ENCODE data around the gene RIMBP2.

Gene RIMBP2

DNA sequence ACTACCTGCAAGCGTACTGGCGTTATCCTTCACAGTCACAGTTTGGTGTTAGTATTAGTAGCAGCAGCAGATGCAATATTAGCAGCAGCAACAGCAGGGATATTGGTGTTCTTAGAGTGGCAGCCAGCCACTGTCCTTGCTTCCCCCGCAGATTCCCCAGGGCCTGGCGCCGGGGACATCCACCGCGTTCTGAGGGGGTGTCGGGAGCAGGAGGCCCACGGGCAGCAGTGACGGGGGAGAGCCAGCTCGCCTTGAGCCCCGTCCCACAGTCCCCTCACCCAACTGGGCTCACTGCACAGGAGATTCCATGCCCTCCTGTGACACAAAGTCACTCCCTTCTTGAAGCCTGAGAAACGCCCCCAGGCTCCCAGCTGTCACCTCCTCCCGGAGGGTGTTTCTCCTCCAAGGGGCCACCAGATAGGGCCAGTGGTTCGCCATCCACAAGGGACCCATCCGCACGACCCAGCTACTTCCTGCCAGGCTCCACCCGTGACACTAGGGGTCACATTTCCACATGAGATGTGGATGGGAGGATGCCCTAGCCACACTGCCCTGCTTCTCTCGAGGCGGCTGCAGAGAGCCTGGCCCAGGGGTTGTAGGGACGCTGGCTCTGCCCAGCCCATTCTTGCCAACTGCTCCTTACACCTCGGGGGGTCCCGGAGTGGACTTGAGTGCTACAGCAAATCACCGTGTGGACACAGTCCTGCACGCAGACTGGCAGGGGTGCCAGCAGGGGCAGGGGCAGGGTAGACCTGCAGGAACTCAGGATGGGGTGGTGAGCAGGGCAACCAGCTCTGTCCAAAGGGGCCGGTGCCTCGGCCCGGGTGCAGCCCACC, 255.3 kb downstream of the RIMBP2 start:
- H3K4me3 ChIP-seq (replicated peaks; ENCODE audit: insufficient read depth, low read length) = no peak overlapping the region
- DNase-seq (ENCODE audit: low read depth in 1 of 2, low spot score in 1 of 2) = no peak
- H3K27ac ChIP-seq (replicated peaks) = no peak overlapping the region
- H3K27me3 ChIP-seq (ENCODE audit: insufficient read depth, poor library complexity, severe bottlenecking) = no peaks in the 10 kb centered on the region
- no peak for TF ChIP-seq SPI1 (IDR thresholded peaks at IDR 0.05; ENCODE audit: borderline replicate concordance, low read depth)
- TF ChIP-seq GABPA (IDR thresholded peaks at IDR 0.05; ENCODE audit: low read depth) = no peak
- TF ChIP-seq POLR2AphosphoS5 (IDR thresholded peaks at IDR 0.05; ENCODE audit: low read depth) = no peak
- TF ChIP-seq, protein P1, sequence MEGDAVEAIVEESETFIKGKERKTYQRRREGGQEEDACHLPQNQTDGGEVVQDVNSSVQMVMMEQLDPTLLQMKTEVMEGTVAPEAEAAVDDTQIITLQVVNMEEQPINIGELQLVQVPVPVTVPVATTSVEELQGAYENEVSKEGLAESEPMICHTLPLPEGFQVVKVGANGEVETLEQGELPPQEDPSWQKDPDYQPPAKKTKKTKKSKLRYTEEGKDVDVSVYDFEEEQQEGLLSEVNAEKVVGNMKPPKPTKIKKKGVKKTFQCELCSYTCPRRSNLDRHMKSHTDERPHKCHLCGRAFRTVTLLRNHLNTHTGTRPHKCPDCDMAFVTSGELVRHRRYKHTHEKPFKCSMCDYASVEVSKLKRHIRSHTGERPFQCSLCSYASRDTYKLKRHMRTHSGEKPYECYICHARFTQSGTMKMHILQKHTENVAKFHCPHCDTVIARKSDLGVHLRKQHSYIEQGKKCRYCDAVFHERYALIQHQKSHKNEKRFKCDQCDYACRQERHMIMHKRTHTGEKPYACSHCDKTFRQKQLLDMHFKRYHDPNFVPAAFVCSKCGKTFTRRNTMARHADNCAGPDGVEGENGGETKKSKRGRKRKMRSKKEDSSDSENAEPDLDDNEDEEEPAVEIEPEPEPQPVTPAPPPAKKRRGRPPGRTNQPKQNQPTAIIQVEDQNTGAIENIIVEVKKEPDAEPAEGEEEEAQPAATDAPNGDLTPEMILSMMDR (IDR thresholded peaks at IDR 0.05; ENCODE audit: insufficient read depth, low read length) = no peak

DNA sequence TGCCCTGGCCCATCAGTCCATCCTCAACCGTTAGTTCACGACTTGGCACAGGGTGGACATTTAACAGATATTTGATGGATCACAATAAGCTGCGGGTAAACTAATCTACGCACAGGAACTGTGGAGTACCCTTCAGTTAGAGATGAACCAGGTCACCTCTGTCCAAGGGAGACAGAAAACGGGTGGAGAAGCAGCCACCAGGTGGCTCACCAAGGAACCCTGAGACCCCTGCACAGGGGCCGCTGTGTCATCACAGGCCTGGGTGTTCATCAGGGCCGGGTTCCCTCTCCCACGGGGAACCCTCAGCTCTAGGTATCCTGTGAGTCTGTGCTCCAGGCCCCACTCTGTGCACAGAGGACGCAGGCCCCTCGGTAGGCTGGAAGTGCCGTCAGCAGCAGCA, 256.2 kb downstream of the RIMBP2 start:
- DNase-seq (ENCODE audit: low read depth in 1 of 2, low spot score in 1 of 2) = no peak
- H3K27me3 ChIP-seq (ENCODE audit: insufficient read depth, poor library complexity, severe bottlenecking) = no peaks in the 10 kb centered on the region
- no peak for TF ChIP-seq POLR2AphosphoS5 (IDR thresholded peaks at IDR 0.05; ENCODE audit: low read depth)
- TF ChIP-seq, protein P1 (IDR thresholded peaks at IDR 0.05; ENCODE audit: insufficient read depth, low read length) = no peak
- TF ChIP-seq, protein P2, sequence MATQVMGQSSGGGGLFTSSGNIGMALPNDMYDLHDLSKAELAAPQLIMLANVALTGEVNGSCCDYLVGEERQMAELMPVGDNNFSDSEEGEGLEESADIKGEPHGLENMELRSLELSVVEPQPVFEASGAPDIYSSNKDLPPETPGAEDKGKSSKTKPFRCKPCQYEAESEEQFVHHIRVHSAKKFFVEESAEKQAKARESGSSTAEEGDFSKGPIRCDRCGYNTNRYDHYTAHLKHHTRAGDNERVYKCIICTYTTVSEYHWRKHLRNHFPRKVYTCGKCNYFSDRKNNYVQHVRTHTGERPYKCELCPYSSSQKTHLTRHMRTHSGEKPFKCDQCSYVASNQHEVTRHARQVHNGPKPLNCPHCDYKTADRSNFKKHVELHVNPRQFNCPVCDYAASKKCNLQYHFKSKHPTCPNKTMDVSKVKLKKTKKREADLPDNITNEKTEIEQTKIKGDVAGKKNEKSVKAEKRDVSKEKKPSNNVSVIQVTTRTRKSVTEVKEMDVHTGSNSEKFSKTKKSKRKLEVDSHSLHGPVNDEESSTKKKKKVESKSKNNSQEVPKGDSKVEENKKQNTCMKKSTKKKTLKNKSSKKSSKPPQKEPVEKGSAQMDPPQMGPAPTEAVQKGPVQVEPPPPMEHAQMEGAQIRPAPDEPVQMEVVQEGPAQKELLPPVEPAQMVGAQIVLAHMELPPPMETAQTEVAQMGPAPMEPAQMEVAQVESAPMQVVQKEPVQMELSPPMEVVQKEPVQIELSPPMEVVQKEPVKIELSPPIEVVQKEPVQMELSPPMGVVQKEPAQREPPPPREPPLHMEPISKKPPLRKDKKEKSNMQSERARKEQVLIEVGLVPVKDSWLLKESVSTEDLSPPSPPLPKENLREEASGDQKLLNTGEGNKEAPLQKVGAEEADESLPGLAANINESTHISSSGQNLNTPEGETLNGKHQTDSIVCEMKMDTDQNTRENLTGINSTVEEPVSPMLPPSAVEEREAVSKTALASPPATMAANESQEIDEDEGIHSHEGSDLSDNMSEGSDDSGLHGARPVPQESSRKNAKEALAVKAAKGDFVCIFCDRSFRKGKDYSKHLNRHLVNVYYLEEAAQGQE (IDR thresholded peaks at IDR 0.05; ENCODE audit: insufficient replicate concordance, low read depth) = no peak
- no peak for TF ChIP-seq SPI1 (IDR thresholded peaks at IDR 0.05; ENCODE audit: borderline replicate concordance, low read depth)
- no peak for TF ChIP-seq GABPA (IDR thresholded peaks at IDR 0.05; ENCODE audit: low read depth)
- H3K4me3 ChIP-seq (replicated peaks; ENCODE audit: insufficient read depth, low read length) = no peak overlapping the region
- H3K27ac ChIP-seq (replicated peaks) = no peak overlapping the region

DNA sequence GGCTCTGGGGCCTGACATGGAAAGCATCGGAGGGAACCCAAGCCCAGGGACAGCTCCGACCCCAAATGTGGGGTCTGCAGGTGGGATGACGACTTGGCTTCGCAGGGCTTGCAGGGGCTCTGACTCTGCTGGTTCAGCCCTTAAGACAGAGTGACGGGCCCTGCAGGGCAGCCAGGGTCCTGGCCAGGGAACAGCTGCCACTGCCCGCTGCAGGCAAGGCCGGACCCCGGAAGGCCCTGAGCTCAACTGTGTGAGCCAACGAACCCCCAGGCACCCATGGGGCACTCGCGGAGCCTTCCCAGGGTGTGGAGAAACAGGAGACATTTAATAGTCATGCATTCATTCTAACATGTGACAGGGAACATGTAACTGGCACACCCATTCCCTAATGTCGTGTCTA, 257.8 kb downstream of the RIMBP2 start:
- no peaks in the 10 kb centered on the region for H3K27me3 ChIP-seq (ENCODE audit: insufficient read depth, poor library complexity, severe bottlenecking)
- TF ChIP-seq, protein P1 (IDR thresholded peaks at IDR 0.05; ENCODE audit: insufficient read depth, low read length) = no peak
- no peak for TF ChIP-seq GABPA (IDR thresholded peaks at IDR 0.05; ENCODE audit: low read depth)
- no peak for TF ChIP-seq SPI1 (IDR thresholded peaks at IDR 0.05; ENCODE audit: borderline replicate concordance, low read depth)
- TF ChIP-seq, protein P2 (IDR thresholded peaks at IDR 0.05; ENCODE audit: insufficient replicate concordance, low read depth) = no peak
- TF ChIP-seq POLR2AphosphoS5 (IDR thresholded peaks at IDR 0.05; ENCODE audit: low read depth) = no peak

More for the DNA sequence above, 257.8 kb downstream of the RIMBP2 start:
- no peak overlapping the region for H3K4me3 ChIP-seq (replicated peaks; ENCODE audit: insufficient read depth, low read length)
- no peak for DNase-seq (ENCODE audit: low read depth in 1 of 2, low spot score in 1 of 2)
- no peak overlapping the region for H3K27ac ChIP-seq (replicated peaks)

All from HL-60 (cell line).